ENCODE results near the gene DDIT3.

- TF ChIP-seq POLR2A (IDR thresholded peaks at IDR 0.05; ENCODE audit: extremely low read depth, insufficient read length) (no peak), MAX (IDR thresholded peaks at IDR 0.05; ENCODE audit: low read depth, low read length) (no peak), MYC (IDR thresholded peaks at IDR 0.05; ENCODE audit: low read depth, low read length) (no peak)
- TF ChIP-seq, protein P1, sequence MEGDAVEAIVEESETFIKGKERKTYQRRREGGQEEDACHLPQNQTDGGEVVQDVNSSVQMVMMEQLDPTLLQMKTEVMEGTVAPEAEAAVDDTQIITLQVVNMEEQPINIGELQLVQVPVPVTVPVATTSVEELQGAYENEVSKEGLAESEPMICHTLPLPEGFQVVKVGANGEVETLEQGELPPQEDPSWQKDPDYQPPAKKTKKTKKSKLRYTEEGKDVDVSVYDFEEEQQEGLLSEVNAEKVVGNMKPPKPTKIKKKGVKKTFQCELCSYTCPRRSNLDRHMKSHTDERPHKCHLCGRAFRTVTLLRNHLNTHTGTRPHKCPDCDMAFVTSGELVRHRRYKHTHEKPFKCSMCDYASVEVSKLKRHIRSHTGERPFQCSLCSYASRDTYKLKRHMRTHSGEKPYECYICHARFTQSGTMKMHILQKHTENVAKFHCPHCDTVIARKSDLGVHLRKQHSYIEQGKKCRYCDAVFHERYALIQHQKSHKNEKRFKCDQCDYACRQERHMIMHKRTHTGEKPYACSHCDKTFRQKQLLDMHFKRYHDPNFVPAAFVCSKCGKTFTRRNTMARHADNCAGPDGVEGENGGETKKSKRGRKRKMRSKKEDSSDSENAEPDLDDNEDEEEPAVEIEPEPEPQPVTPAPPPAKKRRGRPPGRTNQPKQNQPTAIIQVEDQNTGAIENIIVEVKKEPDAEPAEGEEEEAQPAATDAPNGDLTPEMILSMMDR (IDR thresholded peaks at IDR 0.05; ENCODE audit: low read depth, low read length) = no peak
These were observed 7.6 kb downstream of the DDIT3 start for GRCh38 chr12:57512665-57513064.

Measured in NB4 (cell line).